Spleen (tissue), 7 donors: ENCODE data around the gene EIF2B1.

ENCODE experiments used
- POLR2A ChIP-seq, 3 donors: fragments of 450-650 bp; IDR thresholded peaks; one replicate each; pipeline ENCODE4 v1.5.1; 2017; ENCODE audit warnings: antibody characterized with exemption in 3 of 3, mild to moderate bottlenecking in 1 of 3
- POLR2AphosphoS5 ChIP-seq, 3 donors: sonication (generic); formaldehyde crosslinking; IDR thresholded peaks; one replicate each; pipeline ENCODE4 v1.5.1; 2017; ENCODE audit warnings: antibody characterized with exemption in 3 of 3
- TF ChIP-seq, protein P1 (sequence below), 11 experiments: fragments of 200-600 bp in 7 of 11; fragments of 450-650 bp in 4 of 11; sonication (generic) in 4 of 11; IDR thresholded peaks in 8 of 11; conservative IDR thresholded peaks in 3 of 11; 1 replicate in 7 of 11; 2 replicates in 4 of 11; pipeline versions ENCODE4 v1.4.0 to v1.8.0; 2016 to 2021; ENCODE audit warnings: antibody characterized with exemption in 11 of 11, inconsistent platforms in 4 of 11, mild to moderate bottlenecking in 1 of 11
- donor health status: DM: no; HTN: no; CAD: no; lungs with moderate emphysema.
- donor health status: DM: no; HTN: no; CAD: no.
- donor health status: DM: no; HTN: no; CAD: no.

DNA sequence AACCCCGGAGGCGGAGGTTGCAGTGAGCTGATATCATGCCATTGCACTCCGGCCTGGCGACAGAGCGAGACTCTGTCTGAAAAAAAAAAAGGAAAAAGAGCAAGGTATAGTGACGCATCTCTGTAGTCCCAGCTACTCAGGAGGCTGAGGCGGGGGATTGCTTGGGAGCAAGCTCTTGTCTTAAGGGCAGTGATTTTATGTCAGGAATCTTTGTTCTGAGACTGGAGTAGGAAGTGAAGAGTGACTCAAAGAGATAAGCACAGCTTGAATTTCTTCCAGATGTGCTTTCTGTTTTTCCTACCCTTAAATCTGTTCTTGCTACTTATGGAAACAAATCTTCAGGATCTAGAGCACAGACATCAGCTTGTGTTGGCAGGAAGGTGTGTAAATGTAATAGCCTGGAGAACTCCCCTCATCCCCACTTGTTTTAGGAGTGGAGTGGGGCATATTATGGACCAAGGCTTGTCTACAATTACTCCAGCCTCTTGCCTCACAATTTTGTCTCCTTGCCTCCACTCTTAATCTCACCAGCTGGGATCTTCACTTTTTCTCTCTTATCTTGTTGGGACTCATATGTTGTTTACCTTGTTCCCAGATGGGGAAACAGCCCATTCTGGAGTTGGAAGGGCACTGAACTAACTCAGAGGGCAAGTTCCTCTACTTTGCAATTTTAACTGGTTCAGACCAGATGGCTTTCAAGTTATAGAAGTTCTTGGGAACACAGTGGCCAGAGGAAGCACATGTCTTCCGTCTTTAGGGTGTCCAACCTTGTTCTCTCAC is 41.6 kb downstream of the EIF2B1 start:
- TF ChIP-seq, protein P1, sequence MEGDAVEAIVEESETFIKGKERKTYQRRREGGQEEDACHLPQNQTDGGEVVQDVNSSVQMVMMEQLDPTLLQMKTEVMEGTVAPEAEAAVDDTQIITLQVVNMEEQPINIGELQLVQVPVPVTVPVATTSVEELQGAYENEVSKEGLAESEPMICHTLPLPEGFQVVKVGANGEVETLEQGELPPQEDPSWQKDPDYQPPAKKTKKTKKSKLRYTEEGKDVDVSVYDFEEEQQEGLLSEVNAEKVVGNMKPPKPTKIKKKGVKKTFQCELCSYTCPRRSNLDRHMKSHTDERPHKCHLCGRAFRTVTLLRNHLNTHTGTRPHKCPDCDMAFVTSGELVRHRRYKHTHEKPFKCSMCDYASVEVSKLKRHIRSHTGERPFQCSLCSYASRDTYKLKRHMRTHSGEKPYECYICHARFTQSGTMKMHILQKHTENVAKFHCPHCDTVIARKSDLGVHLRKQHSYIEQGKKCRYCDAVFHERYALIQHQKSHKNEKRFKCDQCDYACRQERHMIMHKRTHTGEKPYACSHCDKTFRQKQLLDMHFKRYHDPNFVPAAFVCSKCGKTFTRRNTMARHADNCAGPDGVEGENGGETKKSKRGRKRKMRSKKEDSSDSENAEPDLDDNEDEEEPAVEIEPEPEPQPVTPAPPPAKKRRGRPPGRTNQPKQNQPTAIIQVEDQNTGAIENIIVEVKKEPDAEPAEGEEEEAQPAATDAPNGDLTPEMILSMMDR (IDR thresholded peaks at IDR 0.05 in 8 of 11, conservative IDR thresholded peaks at IDR 0.05 in 3 of 11): no peak
- TF ChIP-seq POLR2A (IDR thresholded peaks at IDR 0.05): no peak
- TF ChIP-seq POLR2AphosphoS5 (IDR thresholded peaks at IDR 0.05): no peak
